NCI-H2171 treated with DMSO at 0.1 percent for 48 hours (cell line): ENCODE measurements around the gene STRIP2.

Source experiments
- DNase-seq: peaks from one replicate; lab custom pipeline; 2025; lab: John Stamatoyannopoulos, UW

STRIP2 gene

GRCh38 chr7:129494041-129494440 is 59.8 kb downstream of the STRIP2 start:
- DNase-seq: no peak

- no peak for DNase-seq
Observed at GRCh38 chr7:129495987-129496386, 61.8 kb downstream of the STRIP2 start.

- DNase-seq: no peak
Observed at GRCh38 chr7:129496653-129497052, 62.4 kb downstream of the STRIP2 start.

- no peak for DNase-seq
Observed at GRCh38 chr7:129497156-129497555, 62.9 kb downstream of the STRIP2 start.

- no peak for DNase-seq
Observed at GRCh38 chr7:129498021-129498420, 63.8 kb downstream of the STRIP2 start.

GRCh38 chr7:129499999-129500398 is 65.8 kb downstream of the STRIP2 start:
- peak; percentile 8 for DNase-seq

- peak; percentile 58 for DNase-seq
Observed at GRCh38 chr7:129501760-129502707, 67.8 kb downstream of the STRIP2 start, which contains the start of gene SMKR1. Gene SMKR1, plus strand, starts transcription at chr7:129502531. Its CDS starts 294 bp downstream, at chr7:129502825.

GRCh38 chr7:129502708-129503685 is 68.8 kb downstream of the STRIP2 start:
- DNase-seq: peak; percentile 14

GRCh38 chr7:129503725-129504124 is 69.5 kb downstream of the STRIP2 start:
- DNase-seq: no peak

GRCh38 chr7:129512192-129512591 is 78.0 kb downstream of the STRIP2 start:
- DNase-seq: no peak

- DNase-seq: no peak
Observed at GRCh38 chr7:129513546-129513945, 79.3 kb downstream of the STRIP2 start.

- no peak for DNase-seq
Observed at GRCh38 chr7:129514683-129515082, 80.5 kb downstream of the STRIP2 start.

- DNase-seq: no peak
Observed at GRCh38 chr7:129515381-129515780, 81.1 kb downstream of the STRIP2 start.

- DNase-seq: no peak
Observed at GRCh38 chr7:129517931-129518330, 83.7 kb downstream of the STRIP2 start.

- DNase-seq: no peak
Observed at GRCh38 chr7:129519464-129519863, 85.2 kb downstream of the STRIP2 start.

GRCh38 chr7:129522088-129522970 is 88.1 kb downstream of the STRIP2 start:
- DNase-seq: no peak

- DNase-seq: no peak
Observed at GRCh38 chr7:129522971-129523340, 88.7 kb downstream of the STRIP2 start.

GRCh38 chr7:129523924-129524323 is 89.7 kb downstream of the STRIP2 start:
- no peak for DNase-seq

- DNase-seq: peak; percentile 81
Observed at GRCh38 chr7:129524405-129524804, 90.2 kb downstream of the STRIP2 start.

GRCh38 chr7:129525225-129525862 is 91.1 kb downstream of the STRIP2 start:
- DNase-seq: no peak

- DNase-seq: no peak
Observed at GRCh38 chr7:129529643-129530042, 95.4 kb downstream of the STRIP2 start.
